Mesendoderm (in vitro differentiated cells): ENCODE measurements around the gene MEF2C.
A peak's percentile ranks its signal among the peaks of the same experiment; 100 is the strongest.

Source experiments
- DNase-seq: peaks from one replicate; pipeline ENCODE4 v3.0.0; 2013
- H2AK5ac ChIP-seq: 2 replicates; pipeline ENCODE4 v1.6.1; 2013; ENCODE audit warnings: low read length, inconsistent platforms
- H2BK120ac ChIP-seq: 2 replicates; pipeline ENCODE4 v1.6.1; 2013; ENCODE audit warnings: low read depth, mild to moderate bottlenecking, low read length, moderate library complexity, mixed read lengths
- H2BK15ac ChIP-seq: replicated peaks from 2 replicates; pipeline ENCODE4 v1.6.1; 2013; ENCODE audit warnings: low read depth, mild to moderate bottlenecking, moderate library complexity
- H2BK5ac ChIP-seq: 2 replicates; pipeline ENCODE4 v1.6.1; 2013; ENCODE audit warnings: low read length, inconsistent platforms
- H3K18ac ChIP-seq: 2 replicates; pipeline ENCODE4 v1.6.1; 2013; ENCODE audit warnings: mild to moderate bottlenecking, low read length, mixed read lengths
- H3K23ac ChIP-seq: one replicate; pipeline ENCODE4 v1.6.1; 2013; ENCODE audit warnings: low read length
- H3K27ac ChIP-seq: 2 replicates; pipeline ENCODE4 v1.5.1; 2013; ENCODE audit warnings: low read depth, mild to moderate bottlenecking, inconsistent platforms, low read length, moderate library complexity
- H3K27me3 ChIP-seq: 2 replicates; pipeline ENCODE4 v1.6.1; 2013; ENCODE audit warnings: low read length, control low read depth, mild to moderate bottlenecking, inconsistent platforms; ENCODE audit not compliant: insufficient read depth, poor library complexity
- H3K36me3 ChIP-seq: 2 replicates; pipeline ENCODE4 v1.6.1; 2013; ENCODE audit warnings: low read length, inconsistent platforms; ENCODE audit not compliant: control insufficient read depth, insufficient read depth
- H3K4ac ChIP-seq: one replicate; pipeline ENCODE4 v1.6.1; 2013; ENCODE audit warnings: low read depth, mild to moderate bottlenecking, low read length, moderate library complexity
- H3K4me1 ChIP-seq: 2 replicates; pipeline ENCODE4 v1.6.1; 2013; ENCODE audit warnings: low read depth, low read length, inconsistent platforms; ENCODE audit not compliant: control insufficient read depth
- H3K4me2 ChIP-seq: 2 replicates; pipeline ENCODE4 v1.6.1; 2013; ENCODE audit warnings: low read length
- H3K4me3 ChIP-seq: 2 replicates; pipeline ENCODE4 v1.5.1; 2013; ENCODE audit warnings: mild to moderate bottlenecking, low read length
- H3K56ac ChIP-seq: one replicate; pipeline ENCODE4 v1.6.1; 2013; ENCODE audit warnings: low read length
- H3K79me1 ChIP-seq: 2 replicates; pipeline ENCODE4 v1.6.1; 2013; ENCODE audit warnings: low read length, inconsistent platforms
- H3K79me2 ChIP-seq: 2 replicates; pipeline ENCODE4 v1.6.1; 2013; ENCODE audit warnings: mild to moderate bottlenecking, low read length; ENCODE audit not compliant: control insufficient read depth, insufficient read depth
- H3K9ac ChIP-seq: 2 replicates; pipeline ENCODE4 v1.6.1; 2013; ENCODE audit warnings: low read length, inconsistent platforms
- H4K5ac ChIP-seq: one replicate; pipeline ENCODE4 v1.6.1; 2013; ENCODE audit warnings: low read length
- H4K8ac ChIP-seq: one replicate; pipeline ENCODE4 v1.6.1; 2013; ENCODE audit warnings: low read depth, mild to moderate bottlenecking, control low read depth, low read length, moderate library complexity
- WGBS: extraction: QIAGEN DNeasy Blood & Tissue Kit; methylation state at CpG from one replicate; pipeline ENCODE4 v1.1.7; 2013; ENCODE audit warnings: low lambda C conversion rate, missing lambda C conversion rate; ENCODE audit not compliant: insufficient coverage; ENCODE audit errors: extremely low coverage; 5-methylcytosine and 5-hydroxymethylcytosine counted together

Gene MEF2C

DNA sequence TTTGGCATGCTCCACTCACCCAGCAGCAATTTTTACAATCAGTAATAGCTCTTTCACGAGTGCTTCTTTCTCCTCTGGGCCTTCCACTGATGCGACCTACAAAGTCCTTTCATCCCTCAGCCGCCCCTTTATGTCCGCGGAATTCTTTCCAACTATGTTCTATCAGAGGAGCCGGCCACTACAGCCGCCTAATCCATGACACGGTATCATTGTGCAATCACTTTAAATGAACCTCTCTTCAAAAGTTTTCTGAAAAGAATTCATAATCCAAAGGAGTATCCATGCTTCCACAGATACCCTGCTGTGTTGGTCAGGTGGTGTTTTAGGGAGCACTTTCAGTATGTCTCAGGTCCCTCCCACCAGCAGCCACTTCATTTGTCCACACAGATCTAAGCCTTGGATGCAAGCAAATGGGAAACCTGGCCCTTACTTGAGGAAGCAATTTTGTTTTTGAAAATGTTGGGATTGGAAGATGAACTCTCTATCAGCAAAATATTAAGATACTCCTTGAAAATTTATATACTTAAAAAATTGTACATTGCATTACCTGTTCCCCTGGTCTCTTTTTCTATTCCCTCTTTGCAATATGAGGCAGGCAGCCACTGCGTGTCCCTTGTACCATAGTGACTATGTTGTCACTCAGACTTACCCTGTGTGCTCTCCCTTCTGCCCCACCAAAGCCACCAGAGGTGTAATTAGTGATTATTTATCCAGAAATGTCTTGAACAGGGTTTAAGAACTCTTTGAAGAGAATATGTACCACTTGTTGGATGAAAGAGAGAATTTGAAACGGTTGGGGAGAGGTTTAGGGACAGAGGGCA lies 12.9 kb upstream of the MEF2C start:
- no peak overlapping the region for H4K5ac ChIP-seq
- H3K9ac ChIP-seq, result no peak overlapping the region
- no peak overlapping the region for H3K23ac ChIP-seq
- no peak overlapping the region for H2BK5ac ChIP-seq
- H3K18ac ChIP-seq, result no peak overlapping the region
- no peaks in the 10 kb centered on the region for H3K27me3 ChIP-seq
- H3K4me3 ChIP-seq, result no peak overlapping the region
- H3K4me2 ChIP-seq, result no peak overlapping the region
- WGBS, result no CpG with 5 or more reads among the region's 10 CpGs
- H2BK15ac ChIP-seq, result no peak overlapping the region
- DNase-seq, result no peak
- H3K79me1 ChIP-seq, result no peaks in the 10 kb centered on the region
- H3K79me2 ChIP-seq, result no peaks in the 10 kb centered on the region
- H3K56ac ChIP-seq, result no peak overlapping the region
- H3K4ac ChIP-seq, result no peak overlapping the region
- no peak overlapping the region for H3K27ac ChIP-seq
- H4K8ac ChIP-seq, result no peak overlapping the region
- no peaks in the 10 kb centered on the region for H3K4me1 ChIP-seq
- no peaks in the 10 kb centered on the region for H3K36me3 ChIP-seq
- H2BK120ac ChIP-seq, result no peak overlapping the region
- H2AK5ac ChIP-seq, result no peak overlapping the region

DNA sequence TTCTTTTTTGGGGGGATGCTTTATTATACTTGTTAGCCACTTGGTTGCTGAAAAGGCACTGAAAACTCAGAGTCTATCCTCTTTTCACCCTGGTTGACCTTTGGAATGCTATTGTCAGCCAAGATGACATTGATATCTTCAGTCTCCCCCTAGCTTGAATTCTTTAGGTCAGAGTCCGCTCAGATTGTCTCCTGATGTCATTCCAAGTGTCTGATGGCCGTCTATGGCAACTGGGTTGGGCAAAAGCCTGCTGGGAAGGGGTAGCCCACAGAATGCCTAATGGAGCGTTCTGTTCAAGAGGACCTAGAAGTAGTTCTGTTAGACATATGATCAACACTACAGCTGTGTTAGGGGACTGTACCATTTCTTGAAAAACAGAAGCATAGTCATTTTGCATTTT lies 9.7 kb upstream of the MEF2C start:
- H3K79me2 ChIP-seq, result no peaks in the 10 kb centered on the region
- H3K56ac ChIP-seq, result no peak overlapping the region
- H3K27ac ChIP-seq, result no peak overlapping the region
- no peak overlapping the region for H4K8ac ChIP-seq
- peak; percentile 13 for DNase-seq
- H2BK5ac ChIP-seq, result no peak overlapping the region
- H3K4me1 ChIP-seq, result no peaks in the 10 kb centered on the region
- no peak overlapping the region for H2AK5ac ChIP-seq
- no peak overlapping the region for H2BK15ac ChIP-seq
- H3K27me3 ChIP-seq, result no peaks in the 10 kb centered on the region
- no peak overlapping the region for H3K9ac ChIP-seq
- H3K23ac ChIP-seq, result no peak overlapping the region
- no peak overlapping the region for H3K4me3 ChIP-seq
- no peak overlapping the region for H3K4me2 ChIP-seq
- H3K79me1 ChIP-seq, result no peaks in the 10 kb centered on the region
- no peak overlapping the region for H3K4ac ChIP-seq
- no peak overlapping the region for H3K18ac ChIP-seq
- H4K5ac ChIP-seq, result no peak overlapping the region
- no CpG with 5 or more reads among the region's 3 CpGs for WGBS
- no peaks in the 10 kb centered on the region for H3K36me3 ChIP-seq
- no peak overlapping the region for H2BK120ac ChIP-seq

DNA sequence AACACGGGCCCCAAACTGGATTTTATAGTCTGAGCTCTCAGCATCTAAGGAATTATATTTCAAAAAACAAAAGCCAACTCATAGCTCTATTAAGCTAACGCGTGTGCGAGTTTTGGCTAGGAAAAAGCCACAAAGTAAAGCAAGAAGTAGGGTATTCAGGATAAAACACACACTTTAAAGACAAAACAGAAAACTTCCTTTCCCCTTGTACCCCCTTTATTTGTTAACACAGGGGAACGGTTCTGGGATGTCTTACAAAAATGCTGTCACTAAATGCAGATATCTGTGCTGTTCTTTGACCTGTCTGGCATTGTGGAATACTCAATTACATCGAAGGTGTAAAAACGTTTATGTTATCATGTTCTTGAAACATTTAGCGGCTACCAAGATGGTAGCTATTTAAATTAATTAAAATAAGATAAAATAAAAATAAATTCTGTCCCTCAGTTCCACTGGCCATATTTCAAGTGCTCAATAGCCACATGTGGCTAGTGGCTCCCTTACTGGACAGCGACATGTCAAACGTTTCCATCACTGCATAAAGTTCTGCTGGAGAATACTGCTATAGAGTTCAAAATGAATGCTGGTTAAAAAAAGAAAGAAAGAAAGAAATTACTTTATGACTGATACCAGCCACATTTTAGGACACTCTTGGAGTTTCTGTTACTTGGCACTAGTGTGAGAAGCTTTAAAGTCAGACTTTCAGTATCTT lies 7.2 kb upstream of the MEF2C start:
- H4K5ac ChIP-seq, result no peak overlapping the region
- no peak overlapping the region for H3K4ac ChIP-seq
- no peak overlapping the region for H3K27ac ChIP-seq
- H3K27me3 ChIP-seq, result no peaks in the 10 kb centered on the region
- H3K9ac ChIP-seq, result no peak overlapping the region
- H3K23ac ChIP-seq, result no peak overlapping the region
- no peaks in the 10 kb centered on the region for H3K36me3 ChIP-seq
- DNase-seq, result no peak
- H3K18ac ChIP-seq, result no peak overlapping the region
- no peak overlapping the region for H3K56ac ChIP-seq
- H3K79me1 ChIP-seq, result no peaks in the 10 kb centered on the region
- H2BK120ac ChIP-seq, result no peak overlapping the region
- H4K8ac ChIP-seq, result no peak overlapping the region
- no CpG with 5 or more reads among the region's 10 CpGs for WGBS
- H3K4me1 ChIP-seq, result no peaks in the 10 kb centered on the region
- no peak overlapping the region for H2AK5ac ChIP-seq
- no peak overlapping the region for H3K4me2 ChIP-seq
- H3K4me3 ChIP-seq, result no peak overlapping the region
- H2BK5ac ChIP-seq, result no peak overlapping the region
- no peak overlapping the region for H2BK15ac ChIP-seq
- H3K79me2 ChIP-seq, result no peaks in the 10 kb centered on the region

DNA sequence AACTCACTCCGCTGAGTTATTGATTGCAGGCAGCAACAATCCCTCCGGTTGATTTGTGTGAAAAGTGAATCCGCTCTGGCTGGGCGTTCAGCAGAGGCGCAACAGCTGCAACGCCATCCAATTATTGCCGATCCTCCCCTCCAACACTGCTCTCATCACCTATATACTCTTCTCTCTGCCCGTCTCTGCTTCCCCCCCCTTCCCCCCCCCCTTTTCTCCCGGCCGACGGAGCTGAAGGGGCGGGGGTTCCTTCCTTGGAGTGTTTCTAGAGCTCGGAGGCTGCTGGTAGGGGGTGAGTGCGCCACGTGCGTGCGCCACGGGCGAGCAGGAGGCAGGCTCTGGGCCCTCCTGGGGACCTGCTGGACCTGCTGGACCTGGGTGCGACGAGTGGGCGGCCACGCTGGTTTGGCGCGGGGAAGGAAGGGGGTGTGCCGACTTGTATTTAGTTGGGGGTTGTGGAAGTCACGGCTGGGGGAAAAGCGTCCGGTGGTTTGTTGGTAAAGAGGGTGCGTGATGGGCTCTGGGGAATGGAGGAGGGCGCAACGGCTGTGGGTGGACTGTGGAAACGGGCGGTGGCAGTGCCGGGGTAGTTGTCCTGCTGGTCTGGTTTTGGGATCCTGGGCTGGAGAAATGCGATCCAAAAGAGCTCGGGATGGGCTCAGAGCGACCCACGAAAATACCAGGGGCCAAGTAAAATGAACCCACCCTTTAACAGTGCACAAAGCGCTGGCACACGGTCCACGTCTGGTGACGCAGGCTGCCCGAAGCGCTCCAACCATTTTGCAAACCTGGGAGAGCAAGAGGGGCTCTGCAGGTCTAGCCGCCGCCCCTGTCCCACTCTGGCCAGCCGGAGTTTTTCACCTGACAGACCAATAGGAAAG lies 6.4 kb upstream of the MEF2C start:
- H3K79me2 ChIP-seq, result no peaks in the 10 kb centered on the region
- peak overlapping the region; percentile 56 for H3K9ac ChIP-seq
- no peak overlapping the region for H3K4ac ChIP-seq
- H4K5ac ChIP-seq, result no peak overlapping the region
- no CpG with 5 or more reads among the region's 48 CpGs for WGBS
- H3K27ac ChIP-seq, result no peak overlapping the region
- no peaks in the 10 kb centered on the region for H3K36me3 ChIP-seq
- DNase-seq, result peak; percentile 46
- H2BK5ac ChIP-seq, result no peak overlapping the region
- H3K4me3 ChIP-seq, result peak overlapping the region; percentile 36
- peak overlapping the region; percentile 71 for H3K4me2 ChIP-seq
- no peaks in the 10 kb centered on the region for H3K4me1 ChIP-seq
- no peak overlapping the region for H3K23ac ChIP-seq
- H3K27me3 ChIP-seq, result no peaks in the 10 kb centered on the region
- no peak overlapping the region for H2AK5ac ChIP-seq
- no peak overlapping the region for H4K8ac ChIP-seq
- no peak overlapping the region for H3K18ac ChIP-seq
- no peak overlapping the region for H2BK120ac ChIP-seq
- H3K56ac ChIP-seq, result peak overlapping the region; percentile 49
- H2BK15ac ChIP-seq, result no peak overlapping the region
- no peaks in the 10 kb centered on the region for H3K79me1 ChIP-seq

DNA sequence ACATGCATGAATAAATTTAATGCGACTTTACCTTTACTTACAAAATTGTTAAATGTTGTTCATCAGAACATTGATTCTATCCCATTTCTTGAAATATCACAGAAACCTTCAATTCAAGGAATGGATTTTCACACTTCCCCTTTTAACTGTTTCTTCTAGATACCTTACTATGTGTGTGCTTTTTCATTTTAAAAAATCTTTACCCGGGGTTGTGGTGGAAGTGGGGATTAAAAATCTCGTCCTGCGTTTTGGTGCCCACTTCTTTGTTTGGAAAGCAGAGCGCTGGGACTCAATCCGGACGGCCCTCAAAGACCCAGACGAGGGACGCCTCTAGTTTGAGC lies 5.8 kb upstream of the MEF2C start:
- no peak for DNase-seq
- Histone ChIP-seq H2AK5ac (no peak overlapping the region), H4K8ac (no peak overlapping the region), H3K79me2 (no peaks in the 10 kb centered on the region), H3K4me3 (no peak overlapping the region), H3K79me1 (no peaks in the 10 kb centered on the region), H3K23ac (no peak overlapping the region), H3K27ac (no peak overlapping the region), H2BK15ac (no peak overlapping the region), H3K56ac (no peak overlapping the region), H3K27me3 (no peaks in the 10 kb centered on the region), H4K5ac (no peak overlapping the region), H3K4me2 (peak overlapping the region; percentile 71), H2BK120ac (no peak overlapping the region), H3K36me3 (no peaks in the 10 kb centered on the region), H3K18ac (no peak overlapping the region), H3K4ac (no peak overlapping the region), H3K4me1 (no peaks in the 10 kb centered on the region), H2BK5ac (no peak overlapping the region), H3K9ac (peak overlapping the region; percentile 1)
- no CpG with 5 or more reads among the region's 9 CpGs for WGBS
